Activated CD8-positive, alpha-beta T cell treated with anti-CD3 and anti-CD28 coated beads for 36 hours (primary cell): ENCODE measurements around the gene IFI30. TPM values are rescaled to one million over a fixed set of nuclear protein-coding genes. Genes with fewer than 3 reads are reported as not detected.

Source experiments
- ATAC-seq: fragments of 200-7000 bp; cut with Tn5 transposase; one replicate; pipeline ENCODE4 v1.10.0; 2021; ENCODE audit warnings: mild to moderate bottlenecking, moderate library complexity
- CTCF ChIA-PET: fragments of 350-600 bp; sonication (Branson Sonifier 250); formaldehyde crosslinking; loops from one replicate; lab custom pipeline; 2021; ENCODE audit warnings: antibody characterized with exemption; lab: Charles Lee
- POLR2A ChIA-PET: fragments of 350-600 bp; sonication (Branson Sonifier 250); formaldehyde crosslinking; loops from one replicate; lab custom pipeline; 2021; ENCODE audit warnings: antibody characterized with exemption; lab: Charles Lee
- DNase-seq: peaks from one replicate; pipeline ENCODE4 v3.0.0-alpha.2; 2020
- H3K27ac Mint-ChIP-seq: one replicate; pipeline ENCODE4 v1.8.0; 2021; ENCODE audit warnings: mild to moderate bottlenecking, mixed read lengths
- H3K27me3 Mint-ChIP-seq: one replicate; pipeline ENCODE4 v1.8.0; 2021; ENCODE audit warnings: mixed read lengths
- H3K36me3 Mint-ChIP-seq: one replicate; pipeline ENCODE4 v1.8.0; 2021; ENCODE audit warnings: low read depth, mixed read lengths
- H3K4me1 Mint-ChIP-seq: one replicate; pipeline ENCODE4 v1.8.0; 2021; ENCODE audit warnings: low read depth, mixed read lengths
- H3K4me3 Mint-ChIP-seq: one replicate; pipeline ENCODE4 v1.8.0; 2021; ENCODE audit warnings: mild to moderate bottlenecking, moderate library complexity, mixed read lengths
- H3K9me3 Mint-ChIP-seq: one replicate; pipeline ENCODE4 v1.8.0; 2021; ENCODE audit warnings: mixed read lengths
- intact Hi-C: fragments of 100-400 bp; cut with micrococcal nuclease; formaldehyde crosslinking; loops from one replicate; pipeline ENCODE4 v1.10.0; 2022
- total RNA-seq, 2 experiments: library from RNA; stranded (reverse); gene quantifications; one replicate each; pipeline ENCODE4 v1.2.3, GENCODE V29; 2021
- TF ChIP-seq, protein P1 (sequence below): fragments of 200-600 bp; IDR thresholded peaks from one replicate; pipeline ENCODE4 v1.8.0; 2022; ENCODE audit warnings: antibody characterized with exemption, mild to moderate bottlenecking

IFI30 gene
- total RNA-seq, 2 experiments from 2014 or later, result 21.9 to 22.9 TPM

DNA sequence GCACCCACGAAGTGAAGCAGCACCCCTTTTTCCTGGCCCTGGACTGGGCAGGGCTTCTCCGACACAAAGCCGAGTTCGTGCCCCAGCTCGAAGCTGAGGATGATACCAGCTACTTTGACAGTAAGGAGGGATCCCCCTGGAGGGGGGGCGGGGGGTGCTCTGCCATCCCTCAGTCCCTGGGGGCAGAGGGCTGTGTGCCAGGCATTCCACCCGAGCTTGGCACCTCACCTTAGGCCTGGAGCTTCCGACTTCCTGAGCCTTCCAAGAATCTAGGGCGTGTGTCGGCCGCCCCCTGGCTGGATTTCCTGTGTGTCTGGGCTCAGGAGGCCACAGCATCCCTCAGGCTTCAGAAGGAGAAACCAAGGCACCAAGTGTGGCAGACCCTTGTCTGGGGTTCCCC, 36.4 kb upstream of the IFI30 start:
- no peak for ATAC-seq
- TF ChIP-seq, protein P1, sequence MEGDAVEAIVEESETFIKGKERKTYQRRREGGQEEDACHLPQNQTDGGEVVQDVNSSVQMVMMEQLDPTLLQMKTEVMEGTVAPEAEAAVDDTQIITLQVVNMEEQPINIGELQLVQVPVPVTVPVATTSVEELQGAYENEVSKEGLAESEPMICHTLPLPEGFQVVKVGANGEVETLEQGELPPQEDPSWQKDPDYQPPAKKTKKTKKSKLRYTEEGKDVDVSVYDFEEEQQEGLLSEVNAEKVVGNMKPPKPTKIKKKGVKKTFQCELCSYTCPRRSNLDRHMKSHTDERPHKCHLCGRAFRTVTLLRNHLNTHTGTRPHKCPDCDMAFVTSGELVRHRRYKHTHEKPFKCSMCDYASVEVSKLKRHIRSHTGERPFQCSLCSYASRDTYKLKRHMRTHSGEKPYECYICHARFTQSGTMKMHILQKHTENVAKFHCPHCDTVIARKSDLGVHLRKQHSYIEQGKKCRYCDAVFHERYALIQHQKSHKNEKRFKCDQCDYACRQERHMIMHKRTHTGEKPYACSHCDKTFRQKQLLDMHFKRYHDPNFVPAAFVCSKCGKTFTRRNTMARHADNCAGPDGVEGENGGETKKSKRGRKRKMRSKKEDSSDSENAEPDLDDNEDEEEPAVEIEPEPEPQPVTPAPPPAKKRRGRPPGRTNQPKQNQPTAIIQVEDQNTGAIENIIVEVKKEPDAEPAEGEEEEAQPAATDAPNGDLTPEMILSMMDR, result no peak
- intact Hi-C loops, result no loop called here
- DNase-seq, result no peak
- no peaks in the 10 kb centered on the region for H3K27me3 Mint-ChIP-seq
- H3K4me1 Mint-ChIP-seq, result no peaks in the 10 kb centered on the region
- no peaks in the 10 kb centered on the region for H3K9me3 Mint-ChIP-seq
- CTCF ChIA-PET, result interaction anchor here (1.0 kb wide), 1 partner anchor 24 kb away, joined by 3 read pairs; no protein-coding TSS in a partner anchor
- POLR2A ChIA-PET, result interaction anchor here (3.4 kb wide), 1 partner anchor 14 kb away, joined by 15 read pairs; the partner anchor contains the start of gene PIK3R2
- no peak overlapping the region for H3K27ac Mint-ChIP-seq
- peaks cover 35% of the 10 kb centered on the region for H3K36me3 Mint-ChIP-seq
- H3K4me3 Mint-ChIP-seq, result no peak overlapping the region

DNA sequence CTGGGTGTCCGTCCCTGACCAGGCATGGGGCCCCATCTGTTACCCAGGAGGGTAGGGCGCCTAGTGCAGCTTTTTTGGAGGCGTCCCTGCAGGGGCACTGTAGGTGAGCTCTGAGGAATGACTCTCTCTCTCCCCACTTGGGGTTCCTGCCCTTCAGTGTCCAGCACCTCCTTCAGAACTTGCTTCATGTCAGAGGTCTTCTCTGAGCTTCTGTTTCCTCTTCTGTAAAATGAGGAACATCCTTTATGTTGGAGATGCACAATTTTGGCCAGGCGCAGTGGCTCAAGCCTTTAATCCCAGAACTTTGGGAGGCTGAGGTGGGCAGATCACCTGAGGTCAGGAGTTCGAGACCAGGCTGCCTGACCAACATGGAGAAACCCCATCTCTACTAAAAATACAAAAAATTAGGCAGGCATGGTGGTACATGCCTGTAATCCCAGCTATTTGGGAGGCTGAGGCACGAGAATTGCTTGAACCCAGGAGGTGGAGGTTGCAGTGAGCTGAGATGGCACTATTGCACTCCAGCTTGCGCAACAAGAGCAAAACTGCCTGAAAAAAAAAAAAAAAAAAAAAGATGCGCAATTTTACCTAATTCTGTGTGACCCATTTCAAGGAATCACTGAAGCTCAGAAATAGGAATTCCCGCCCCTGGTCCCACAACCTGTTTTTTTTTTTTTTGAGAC, 35.8 kb upstream of the IFI30 start:
- DNase-seq (no peak), ATAC-seq (no peak)
- no peaks in the 10 kb centered on the region for H3K27me3 Mint-ChIP-seq
- no peak overlapping the region for H3K27ac Mint-ChIP-seq
- H3K4me3 Mint-ChIP-seq, result no peak overlapping the region
- intact Hi-C loops, result no loop called here
- ChIA-PET POLR2A (interaction anchor here (0.6 to 3.4 kb wide), 2 partner anchors 14 to 69 kb away, joined by 3 to 15 read pairs; partner anchors contain the start of gene PIK3R2), CTCF (interaction anchor here (1.0 kb wide), 3 partner anchors 15 to 25 kb away, joined by 3 to 4 read pairs (median 4); partner anchors contain the start of gene PIK3R2)
- no peaks in the 10 kb centered on the region for H3K4me1 Mint-ChIP-seq
- peaks cover 30% of the 10 kb centered on the region for H3K36me3 Mint-ChIP-seq
- H3K9me3 Mint-ChIP-seq, result no peaks in the 10 kb centered on the region
- TF ChIP-seq, protein P1, result no peak

DNA sequence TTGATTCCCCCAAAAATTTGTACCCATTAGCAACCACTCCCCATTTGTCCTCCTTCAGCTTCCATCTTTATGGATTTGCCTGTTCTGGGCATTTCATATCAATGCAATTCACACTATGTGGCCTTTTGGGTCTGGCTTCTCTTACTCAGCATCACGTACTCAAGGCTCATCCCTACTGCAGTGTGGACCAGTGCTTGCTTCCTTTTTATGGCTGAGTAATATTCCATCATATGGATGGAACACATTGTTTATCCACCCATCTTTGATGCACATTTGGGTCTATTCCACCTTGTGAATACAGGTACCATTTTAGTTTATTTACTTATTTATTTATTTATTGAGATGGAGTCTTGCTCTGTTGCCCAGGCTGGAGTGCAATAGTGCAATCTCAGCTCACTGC, 33.1 kb upstream of the IFI30 start:
- ATAC-seq, result no peak
- Mint-ChIP-seq H3K4me3 (no peak overlapping the region), H3K9me3 (no peaks in the 10 kb centered on the region), H3K27me3 (no peaks in the 10 kb centered on the region), H3K36me3 (peaks cover 37% of the 10 kb centered on the region), H3K4me1 (no peaks in the 10 kb centered on the region), H3K27ac (no peak overlapping the region)
- TF ChIP-seq, protein P1, result no peak
- ChIA-PET POLR2A (interaction anchor here (3.4 kb wide), 1 partner anchor 11 kb away, joined by 15 read pairs; no protein-coding TSS in a partner anchor), CTCF (interaction anchor here (1.4 kb wide), 1 partner anchor 27 kb away, joined by 3 read pairs; no protein-coding TSS in a partner anchor)
- intact Hi-C loops, result no loop called here
- DNase-seq, result no peak

DNA sequence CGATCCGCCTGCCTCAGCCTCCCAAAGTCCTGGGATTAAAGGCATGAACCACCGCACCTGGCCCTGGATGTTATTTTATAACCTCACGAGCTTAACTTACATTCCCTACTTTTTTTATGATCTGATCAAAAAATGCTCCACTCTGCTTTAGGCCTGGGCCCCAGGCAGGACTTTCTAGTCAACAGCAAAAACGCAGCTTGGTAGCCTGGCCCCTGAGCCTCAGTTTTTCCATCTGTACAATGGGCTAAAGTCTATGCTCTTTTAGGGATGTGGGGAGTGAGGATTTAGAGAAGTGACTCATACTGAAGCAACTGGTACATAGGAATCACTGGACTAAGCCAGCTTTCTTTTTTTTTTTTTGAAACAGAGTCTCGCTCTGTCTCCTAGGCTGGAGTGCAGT, 32.6 kb upstream of the IFI30 start:
- H3K9me3 Mint-ChIP-seq, result no peaks in the 10 kb centered on the region
- TF ChIP-seq, protein P1, result no peak
- intact Hi-C loops, result no loop called here
- ChIA-PET CTCF (interaction anchor here (1.4 kb wide), 1 partner anchor 28 kb away, joined by 3 read pairs; no protein-coding TSS in a partner anchor), POLR2A (interaction anchor here (3.4 kb wide), 1 partner anchor 11 kb away, joined by 15 read pairs; no protein-coding TSS in a partner anchor)
- no peak for DNase-seq
- H3K36me3 Mint-ChIP-seq, result peaks cover 34% of the 10 kb centered on the region
- no peaks in the 10 kb centered on the region for H3K27me3 Mint-ChIP-seq
- no peak for ATAC-seq
- no peak overlapping the region for H3K27ac Mint-ChIP-seq
- H3K4me3 Mint-ChIP-seq, result no peak overlapping the region
- no peaks in the 10 kb centered on the region for H3K4me1 Mint-ChIP-seq

DNA sequence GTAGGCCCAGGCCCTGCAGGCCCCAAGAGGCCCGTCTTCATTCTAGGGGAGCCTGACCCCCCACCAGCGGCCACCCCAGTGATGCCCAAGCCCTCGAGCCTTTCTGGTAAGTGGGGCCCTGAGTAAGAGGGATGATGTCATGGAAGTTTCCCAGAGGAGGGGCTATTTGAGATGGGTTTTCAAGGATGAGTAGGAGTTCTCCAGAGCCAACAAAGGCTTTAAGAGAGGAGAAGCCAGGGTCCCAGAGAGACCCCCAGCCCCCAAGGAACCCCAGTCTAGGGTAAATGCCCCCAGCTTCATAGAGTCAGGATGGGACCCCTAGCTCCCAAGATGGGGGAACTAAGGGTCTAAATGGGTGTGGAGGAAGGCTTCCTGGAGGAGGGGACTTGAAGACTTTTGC, 29.7 kb upstream of the IFI30 start:
- Mint-ChIP-seq H3K9me3 (no peaks in the 10 kb centered on the region), H3K4me1 (no peaks in the 10 kb centered on the region), H3K27me3 (no peaks in the 10 kb centered on the region), H3K4me3 (no peak overlapping the region), H3K27ac (no peak overlapping the region), H3K36me3 (peaks cover 39% of the 10 kb centered on the region)
- DNase-seq (no peak), ATAC-seq (no peak)
- intact Hi-C loops, result no loop called here
- CTCF ChIA-PET, result interaction anchor here (1.0 kb wide), 1 partner anchor 24 kb away, joined by 3 read pairs; no protein-coding TSS in a partner anchor
- TF ChIP-seq, protein P1, result no peak
- POLR2A ChIA-PET, result no interaction called here
